HG03378 (cell line): ENCODE results near the gene POPDC3.
"Not testable (repeated sequence)": the region's sequence is repeated elsewhere in the genome, so short reads cannot be mapped to it uniquely, and the experiment has no call there.

ENCODE experiments used
- ATAC-seq: cut with Tn5 transposase; IDR thresholded peaks from one replicate; pipeline ENCODE4 v1.9.1; 2021; ENCODE audit warnings: mild to moderate bottlenecking, moderate library complexity; ENCODE audit not compliant: unreplicated experiment

Gene POPDC3

DNA sequence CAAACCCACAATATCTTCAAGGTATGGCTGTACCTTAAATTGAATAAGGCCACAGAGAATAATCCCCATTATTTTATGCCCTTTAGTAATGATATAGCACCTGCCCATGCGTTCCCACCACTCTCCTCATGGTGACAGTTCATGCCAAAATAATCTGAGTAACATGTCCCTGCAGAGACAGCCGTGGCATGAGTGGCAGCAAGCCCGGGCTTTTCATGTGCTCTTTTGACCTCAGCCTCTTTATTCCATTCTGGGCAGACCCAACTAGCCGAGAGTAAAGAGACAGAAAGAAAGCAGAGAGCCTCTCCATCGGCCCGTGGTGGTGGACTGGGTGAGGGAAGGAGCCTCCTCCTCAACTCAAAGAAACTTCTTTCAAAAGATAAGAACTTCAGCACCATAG is 19.9 kb upstream of the POPDC3 start:
- no peak for ATAC-seq

DNA sequence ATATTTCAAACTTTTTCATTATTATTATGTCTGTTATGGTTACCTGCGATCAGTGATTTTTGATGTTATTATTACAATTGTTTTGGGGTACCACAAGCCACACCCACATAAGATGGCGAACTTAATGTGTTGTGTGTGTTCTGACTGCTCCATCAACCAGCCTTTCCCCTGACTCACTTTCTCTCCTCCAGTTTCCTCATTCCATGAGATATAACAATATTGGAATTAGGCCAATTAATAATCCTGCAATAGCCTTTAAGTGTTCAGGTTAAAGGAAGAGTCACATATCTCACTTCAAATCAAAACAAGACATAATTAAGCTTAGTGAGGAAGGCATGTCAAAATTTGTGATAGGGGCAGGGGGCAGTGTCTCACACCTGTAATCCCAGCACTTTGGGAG is 16.3 kb upstream of the POPDC3 start:
- no peak for ATAC-seq

GRCh38 chr6:105194591-105194990 is 14.8 kb upstream of the POPDC3 start:
- ATAC-seq, result no peak

DNA sequence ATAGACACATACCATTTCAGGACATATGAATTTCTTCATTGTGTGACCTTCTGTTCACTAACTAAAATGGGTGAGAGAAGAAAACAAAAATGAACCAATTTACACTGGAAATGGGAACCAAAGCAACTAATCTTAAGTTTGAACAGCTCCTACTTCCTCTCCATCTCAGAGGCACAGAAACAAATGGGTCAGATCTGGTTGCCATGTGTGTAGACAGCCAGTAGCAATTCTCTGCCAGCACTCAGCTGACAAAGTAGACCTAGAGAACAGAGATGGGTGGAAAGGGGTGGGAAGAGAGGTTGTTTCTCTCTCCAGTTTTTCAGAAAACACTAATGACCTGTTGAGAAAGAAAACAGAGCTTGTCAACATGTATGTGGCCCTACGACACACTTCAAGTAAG is 14.3 kb upstream of the POPDC3 start:
- ATAC-seq, result no peak

GRCh38 chr6:105193647-105194046 is 13.8 kb upstream of the POPDC3 start:
- ATAC-seq, result no peak

DNA sequence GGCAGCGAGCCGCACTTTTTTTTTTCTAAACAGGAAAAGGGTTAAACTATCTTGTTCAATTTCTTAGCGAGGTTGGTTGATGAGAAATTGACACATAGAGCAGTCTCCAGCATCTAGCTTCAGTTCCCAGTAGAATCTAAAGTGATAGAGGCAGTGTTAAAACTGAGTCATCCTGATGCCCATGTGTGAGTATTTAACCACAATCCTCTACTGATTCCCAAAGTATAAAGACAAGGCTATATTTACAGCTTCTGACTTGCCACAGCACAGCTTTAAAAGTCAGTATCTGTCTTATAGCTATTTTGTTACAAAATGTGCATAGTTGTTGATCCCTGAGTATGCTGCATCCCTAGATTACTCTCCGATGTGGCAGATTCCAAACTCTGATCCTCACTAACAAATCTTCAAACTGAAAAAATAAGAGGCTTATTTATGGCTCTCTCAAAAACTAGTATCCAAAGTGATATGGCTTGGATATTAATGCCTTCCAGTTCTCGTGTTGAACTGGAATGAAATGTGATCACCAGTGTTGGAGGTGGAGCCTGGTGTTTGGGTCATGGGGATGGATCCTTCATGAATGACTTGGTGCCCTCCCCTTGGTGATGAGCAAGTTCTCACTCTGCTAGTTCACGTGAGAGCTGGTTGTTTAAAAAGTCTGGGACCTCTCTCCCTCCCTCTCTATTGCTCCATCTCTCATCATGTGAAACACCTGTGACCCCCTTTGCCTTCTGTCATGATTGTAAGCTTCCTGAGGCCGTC is 13.1 kb upstream of the POPDC3 start:
- no peak for ATAC-seq

- no peak for ATAC-seq
Measured at GRCh38 chr6:105191351-105191750, 11.5 kb upstream of the POPDC3 start.

DNA sequence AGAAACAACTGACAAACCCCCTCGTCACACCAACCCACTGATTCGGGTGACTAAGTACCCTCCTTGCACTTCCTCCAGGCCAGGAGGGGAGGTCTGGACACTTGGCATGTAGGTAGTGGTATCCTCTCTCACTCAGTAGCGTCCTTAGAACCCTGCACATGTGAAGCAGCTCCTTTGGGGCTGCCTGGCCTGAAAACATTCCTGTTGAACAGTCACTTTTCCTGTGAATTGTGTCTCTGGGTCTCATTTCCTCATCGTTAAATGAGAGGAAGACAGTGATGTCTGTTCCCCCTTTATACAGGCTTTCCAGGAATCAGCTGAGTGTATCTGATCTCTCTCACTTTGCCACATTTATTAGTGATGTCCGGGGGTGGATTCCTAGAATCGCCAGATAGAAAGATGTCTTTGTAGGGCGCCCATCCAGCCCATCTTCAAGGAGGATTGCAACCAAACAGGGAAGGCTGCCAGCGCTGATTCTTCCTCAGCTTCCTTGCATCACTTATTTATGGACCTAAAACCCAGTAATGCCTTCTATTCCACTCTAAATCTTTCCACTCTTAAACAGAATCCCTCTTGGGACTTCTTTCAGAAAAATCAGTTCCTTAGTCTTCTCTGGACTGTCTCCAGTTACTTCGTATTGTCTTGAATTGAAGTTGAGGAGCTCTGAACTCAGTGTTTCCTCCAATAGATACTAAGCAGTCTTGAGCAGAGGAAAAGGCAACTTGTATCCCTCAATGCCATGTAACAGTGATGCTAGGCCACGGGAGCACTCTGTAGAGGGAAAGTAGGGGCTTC is 9.4 kb upstream of the POPDC3 start:
- ATAC-seq, result no peak

- ATAC-seq, result no peak
Measured at GRCh38 chr6:105188251-105188650, 8.4 kb upstream of the POPDC3 start.

GRCh38 chr6:105186576-105186975 is 6.8 kb upstream of the POPDC3 start:
- ATAC-seq, result no peak

GRCh38 chr6:105184921-105185320 is 5.1 kb upstream of the POPDC3 start:
- ATAC-seq, result no peak

- ATAC-seq, result no peak
Measured at GRCh38 chr6:105181981-105182515, 2.2 kb upstream of the POPDC3 start.

GRCh38 chr6:105178636-105179035 is 1.2 kb downstream of the POPDC3 start:
- no peak for ATAC-seq

GRCh38 chr6:105178110-105178509 is 1.7 kb downstream of the POPDC3 start:
- ATAC-seq, result no peak

- no peak for ATAC-seq
Measured at GRCh38 chr6:105177556-105177955, 2.3 kb downstream of the POPDC3 start.

DNA sequence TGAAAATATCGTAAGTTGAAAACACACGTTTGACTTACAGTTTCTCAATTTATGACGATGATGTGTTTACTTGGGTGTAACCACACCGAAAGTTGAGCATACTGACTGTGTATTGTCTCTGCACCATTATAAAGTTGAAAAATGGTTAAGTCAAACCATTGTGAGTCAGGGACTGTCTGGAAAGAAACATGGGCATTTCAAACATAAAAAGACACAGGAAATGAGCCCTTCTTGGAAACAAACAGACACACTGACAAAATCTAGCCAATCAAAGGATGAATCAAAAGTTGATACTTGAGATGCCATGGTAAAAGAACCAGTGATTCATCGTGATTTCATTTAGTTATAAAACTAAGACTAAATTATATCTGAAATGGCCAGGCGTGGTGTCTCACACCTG is 5.3 kb downstream of the POPDC3 start:
- no peak for ATAC-seq

- not testable (repeated sequence) for ATAC-seq
Measured at GRCh38 chr6:105172515-105172914, 7.3 kb downstream of the POPDC3 start.

DNA sequence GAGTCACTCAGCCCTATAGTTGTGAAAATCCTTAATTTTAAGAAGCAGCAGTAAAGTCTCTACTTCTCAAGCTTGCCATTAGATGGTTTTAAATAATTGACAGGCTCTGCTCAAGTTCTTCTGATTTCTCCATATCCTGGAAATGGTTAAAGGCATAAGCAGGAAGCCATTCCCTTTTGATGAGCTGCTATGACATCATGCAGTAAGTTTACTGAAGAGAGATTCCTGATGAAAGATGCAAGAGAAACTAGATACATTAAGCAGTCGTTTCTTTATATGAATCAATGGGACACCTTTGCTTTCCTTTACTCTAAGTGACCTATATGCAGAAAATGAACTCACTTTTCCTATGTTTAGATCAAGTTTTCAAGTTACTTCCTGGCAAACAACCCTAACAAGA is 9.8 kb downstream of the POPDC3 start:
- ATAC-seq, result no peak

- no peak for ATAC-seq
Measured at GRCh38 chr6:105167914-105168313, 11.9 kb downstream of the POPDC3 start.

- no peak for ATAC-seq
Measured at GRCh38 chr6:105164418-105164817, 15.4 kb downstream of the POPDC3 start.

DNA sequence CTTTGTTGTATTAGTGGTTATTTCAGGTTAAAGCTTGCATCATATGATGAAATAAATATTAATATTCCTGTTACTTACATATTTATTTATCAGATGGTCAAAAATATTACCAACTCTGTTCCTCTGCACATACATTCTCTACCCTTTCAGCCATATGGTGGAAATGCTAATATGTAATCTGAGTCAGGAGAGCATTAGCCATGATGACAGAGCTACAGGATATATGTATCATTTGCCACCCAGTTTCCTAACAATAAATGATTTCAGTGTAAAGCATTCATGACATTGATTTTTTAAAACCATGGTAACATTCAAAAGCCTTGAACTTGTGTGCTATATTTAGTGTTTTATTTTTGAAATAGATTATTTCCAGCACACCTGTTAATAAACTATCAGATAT is 16.6 kb downstream of the POPDC3 start:
- no peak for ATAC-seq

GRCh38 chr6:105162377-105162776 is 17.4 kb downstream of the POPDC3 start:
- ATAC-seq, result no peak
